PC-3 (cell line): ENCODE data around the gene ABCC3.

Experiments used
- EZH2 ChIP-seq: fragments of 300-600 bp; sonication (generic); IDR thresholded peaks from one replicate; pipeline ENCODE4 v1.6.1; 2017; ENCODE audit warnings: antibody characterized with exemption, mild to moderate bottlenecking, low read length; ENCODE audit not compliant: unreplicated experiment
- EZH2phosphoT487 ChIP-seq: fragments of 300-600 bp; sonication (generic); IDR thresholded peaks from 2 replicates; pipeline ENCODE4 v1.6.1; 2018; ENCODE audit warnings: mild to moderate bottlenecking, antibody characterized with exemption, low read length, borderline replicate concordance
- TF ChIP-seq, protein P1 (sequence below): fragments of 300-600 bp; sonication (generic); conservative IDR thresholded peaks from 2 replicates; pipeline ENCODE4 v1.5.1; 2017; ENCODE audit warnings: antibody characterized with exemption, low read depth, mild to moderate bottlenecking, low read length

DNA sequence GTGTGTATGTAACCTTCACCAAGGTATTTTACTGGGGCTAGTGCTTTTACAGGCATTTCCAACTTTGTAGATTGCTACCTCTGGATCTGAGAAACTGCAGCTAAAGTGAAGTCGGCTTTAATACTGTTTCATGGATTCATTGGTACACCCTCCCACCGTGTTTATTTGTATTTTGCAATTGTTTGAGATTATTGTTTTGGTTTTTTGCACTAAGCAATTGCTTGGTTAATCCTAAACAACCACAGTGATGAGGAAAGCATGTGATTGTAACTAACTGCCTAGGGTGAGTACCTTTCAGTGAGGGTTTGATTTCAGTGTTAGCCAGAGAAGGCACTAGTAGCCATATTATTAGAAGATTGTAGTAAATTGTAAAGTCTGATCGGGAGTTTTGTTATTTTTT, 88.1 kb downstream of the ABCC3 start:
- TF ChIP-seq EZH2phosphoT487 (no peak), EZH2 (no peak)
- TF ChIP-seq, protein P1, sequence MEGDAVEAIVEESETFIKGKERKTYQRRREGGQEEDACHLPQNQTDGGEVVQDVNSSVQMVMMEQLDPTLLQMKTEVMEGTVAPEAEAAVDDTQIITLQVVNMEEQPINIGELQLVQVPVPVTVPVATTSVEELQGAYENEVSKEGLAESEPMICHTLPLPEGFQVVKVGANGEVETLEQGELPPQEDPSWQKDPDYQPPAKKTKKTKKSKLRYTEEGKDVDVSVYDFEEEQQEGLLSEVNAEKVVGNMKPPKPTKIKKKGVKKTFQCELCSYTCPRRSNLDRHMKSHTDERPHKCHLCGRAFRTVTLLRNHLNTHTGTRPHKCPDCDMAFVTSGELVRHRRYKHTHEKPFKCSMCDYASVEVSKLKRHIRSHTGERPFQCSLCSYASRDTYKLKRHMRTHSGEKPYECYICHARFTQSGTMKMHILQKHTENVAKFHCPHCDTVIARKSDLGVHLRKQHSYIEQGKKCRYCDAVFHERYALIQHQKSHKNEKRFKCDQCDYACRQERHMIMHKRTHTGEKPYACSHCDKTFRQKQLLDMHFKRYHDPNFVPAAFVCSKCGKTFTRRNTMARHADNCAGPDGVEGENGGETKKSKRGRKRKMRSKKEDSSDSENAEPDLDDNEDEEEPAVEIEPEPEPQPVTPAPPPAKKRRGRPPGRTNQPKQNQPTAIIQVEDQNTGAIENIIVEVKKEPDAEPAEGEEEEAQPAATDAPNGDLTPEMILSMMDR, result no peak
